COR-L47 (cell line): ENCODE data around the gene TMEM51.

ENCODE experiments used
- DNase-seq: peaks from one replicate; lab custom pipeline; 2025; lab: John Stamatoyannopoulos, UW

TMEM51 gene

GRCh38 chr1:15196807-15197530 is 43.4 kb downstream of the TMEM51 start:
- DNase-seq, result no peak

GRCh38 chr1:15197591-15198447 is 44.3 kb downstream of the TMEM51 start:
- no peak for DNase-seq

- no peak for DNase-seq
Measured at GRCh38 chr1:15198684-15199083, 45.1 kb downstream of the TMEM51 start.

- DNase-seq, result no peak
Measured at GRCh38 chr1:15201221-15201620, 47.7 kb downstream of the TMEM51 start.

GRCh38 chr1:15201849-15202551 is 48.5 kb downstream of the TMEM51 start:
- DNase-seq, result no peak

GRCh38 chr1:15204931-15205330 is 51.4 kb downstream of the TMEM51 start:
- no peak for DNase-seq

GRCh38 chr1:15205586-15206346 is 52.2 kb downstream of the TMEM51 start:
- DNase-seq, result no peak

GRCh38 chr1:15206418-15207030 is 53.0 kb downstream of the TMEM51 start:
- DNase-seq, result no peak

- no peak for DNase-seq
Measured at GRCh38 chr1:15207031-15207828, 53.7 kb downstream of the TMEM51 start.

- DNase-seq, result no peak
Measured at GRCh38 chr1:15207829-15208429, 54.4 kb downstream of the TMEM51 start.

- DNase-seq, result no peak
Measured at GRCh38 chr1:15210651-15211375, 57.3 kb downstream of the TMEM51 start.

GRCh38 chr1:15211424-15211823 is 57.9 kb downstream of the TMEM51 start:
- DNase-seq, result no peak

- no peak for DNase-seq
Measured at GRCh38 chr1:15212216-15212953, 58.8 kb downstream of the TMEM51 start.

- no peak for DNase-seq
Measured at GRCh38 chr1:15212954-15213291, 59.4 kb downstream of the TMEM51 start.

- no peak for DNase-seq
Measured at GRCh38 chr1:15213341-15213821, 59.8 kb downstream of the TMEM51 start.

GRCh38 chr1:15214527-15214926 is 61.0 kb downstream of the TMEM51 start:
- DNase-seq, result no peak

GRCh38 chr1:15215116-15215515 is 61.6 kb downstream of the TMEM51 start:
- peak; percentile 28 for DNase-seq

GRCh38 chr1:15217654-15218053 is 64.1 kb downstream of the TMEM51 start:
- no peak for DNase-seq
